ENCODE data around the gene NHSL1. TPM values are rescaled to one million over a fixed set of nuclear protein-coding genes. Genes with fewer than 3 reads are reported as not detected.

NHSL1 gene, protein sequence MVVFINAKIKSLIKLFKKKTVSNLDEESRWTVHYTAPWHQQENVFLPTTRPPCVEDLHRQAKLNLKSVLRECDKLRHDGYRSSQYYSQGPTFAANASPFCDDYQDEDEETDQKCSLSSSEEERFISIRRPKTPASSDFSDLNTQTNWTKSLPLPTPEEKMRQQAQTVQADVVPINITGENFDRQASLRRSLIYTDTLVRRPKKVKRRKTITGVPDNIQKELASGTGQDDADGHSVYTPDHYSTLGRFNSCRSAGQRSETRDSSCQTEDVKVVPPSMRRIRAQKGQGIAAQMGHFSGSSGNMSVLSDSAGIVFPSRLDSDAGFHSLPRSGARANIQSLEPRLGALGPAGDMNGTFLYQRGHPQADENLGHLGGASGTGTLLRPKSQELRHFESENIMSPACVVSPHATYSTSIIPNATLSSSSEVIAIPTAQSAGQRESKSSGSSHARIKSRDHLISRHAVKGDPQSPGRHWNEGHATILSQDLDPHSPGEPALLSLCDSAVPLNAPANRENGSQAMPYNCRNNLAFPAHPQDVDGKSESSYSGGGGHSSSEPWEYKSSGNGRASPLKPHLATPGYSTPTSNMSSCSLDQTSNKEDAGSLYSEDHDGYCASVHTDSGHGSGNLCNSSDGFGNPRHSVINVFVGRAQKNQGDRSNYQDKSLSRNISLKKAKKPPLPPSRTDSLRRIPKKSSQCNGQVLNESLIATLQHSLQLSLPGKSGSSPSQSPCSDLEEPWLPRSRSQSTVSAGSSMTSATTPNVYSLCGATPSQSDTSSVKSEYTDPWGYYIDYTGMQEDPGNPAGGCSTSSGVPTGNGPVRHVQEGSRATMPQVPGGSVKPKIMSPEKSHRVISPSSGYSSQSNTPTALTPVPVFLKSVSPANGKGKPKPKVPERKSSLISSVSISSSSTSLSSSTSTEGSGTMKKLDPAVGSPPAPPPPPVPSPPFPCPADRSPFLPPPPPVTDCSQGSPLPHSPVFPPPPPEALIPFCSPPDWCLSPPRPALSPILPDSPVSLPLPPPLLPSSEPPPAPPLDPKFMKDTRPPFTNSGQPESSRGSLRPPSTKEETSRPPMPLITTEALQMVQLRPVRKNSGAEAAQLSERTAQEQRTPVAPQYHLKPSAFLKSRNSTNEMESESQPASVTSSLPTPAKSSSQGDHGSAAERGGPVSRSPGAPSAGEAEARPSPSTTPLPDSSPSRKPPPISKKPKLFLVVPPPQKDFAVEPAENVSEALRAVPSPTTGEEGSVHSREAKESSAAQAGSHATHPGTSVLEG (N-terminal part only)
- 2.7 to 4.4 TPM (median 4.0 TPM) in 5 replicates for total RNA-seq (2022; extraction: Qiagen RNA extraction; ENCODE audit: low read depth)

DNA sequence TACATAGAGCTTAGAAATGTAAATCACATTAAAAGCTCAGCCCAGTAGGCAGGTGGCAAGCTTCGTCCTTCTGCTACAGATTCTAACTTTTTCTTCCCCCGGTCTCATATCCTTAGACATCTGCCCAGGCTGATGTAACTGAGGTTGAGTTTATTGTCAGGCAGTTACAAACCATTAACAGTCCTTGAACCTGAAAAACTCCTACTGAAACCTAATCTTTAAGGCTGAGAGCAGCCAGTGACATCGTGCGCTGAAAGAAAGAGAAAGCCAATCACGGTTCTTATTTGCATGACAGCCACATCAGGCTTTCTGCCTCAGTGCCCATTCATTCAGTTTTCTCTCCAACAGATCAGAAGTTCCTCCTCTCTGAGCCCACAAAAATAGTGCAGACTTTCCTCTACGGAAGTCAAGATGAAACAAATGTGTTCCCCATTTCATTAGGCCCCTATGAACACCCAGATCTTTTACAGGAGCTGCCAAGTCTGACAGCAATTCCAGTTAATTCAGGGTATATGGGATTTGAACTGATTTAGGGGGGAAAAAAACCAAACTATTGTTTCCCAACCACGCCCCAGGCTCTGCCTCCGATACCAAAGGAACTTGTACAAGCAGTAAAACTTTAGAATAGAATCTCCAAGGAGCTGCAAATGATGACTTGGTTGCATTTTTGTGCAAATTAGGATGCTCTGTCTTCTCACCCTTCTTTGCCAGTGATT is at the start of gene NHSL1:
NHSL1 (minus strand) TSS at position 192 of the 716 bp plus-strand sequence. CDS start 204 bp downstream, outside the sequence.

DNA sequence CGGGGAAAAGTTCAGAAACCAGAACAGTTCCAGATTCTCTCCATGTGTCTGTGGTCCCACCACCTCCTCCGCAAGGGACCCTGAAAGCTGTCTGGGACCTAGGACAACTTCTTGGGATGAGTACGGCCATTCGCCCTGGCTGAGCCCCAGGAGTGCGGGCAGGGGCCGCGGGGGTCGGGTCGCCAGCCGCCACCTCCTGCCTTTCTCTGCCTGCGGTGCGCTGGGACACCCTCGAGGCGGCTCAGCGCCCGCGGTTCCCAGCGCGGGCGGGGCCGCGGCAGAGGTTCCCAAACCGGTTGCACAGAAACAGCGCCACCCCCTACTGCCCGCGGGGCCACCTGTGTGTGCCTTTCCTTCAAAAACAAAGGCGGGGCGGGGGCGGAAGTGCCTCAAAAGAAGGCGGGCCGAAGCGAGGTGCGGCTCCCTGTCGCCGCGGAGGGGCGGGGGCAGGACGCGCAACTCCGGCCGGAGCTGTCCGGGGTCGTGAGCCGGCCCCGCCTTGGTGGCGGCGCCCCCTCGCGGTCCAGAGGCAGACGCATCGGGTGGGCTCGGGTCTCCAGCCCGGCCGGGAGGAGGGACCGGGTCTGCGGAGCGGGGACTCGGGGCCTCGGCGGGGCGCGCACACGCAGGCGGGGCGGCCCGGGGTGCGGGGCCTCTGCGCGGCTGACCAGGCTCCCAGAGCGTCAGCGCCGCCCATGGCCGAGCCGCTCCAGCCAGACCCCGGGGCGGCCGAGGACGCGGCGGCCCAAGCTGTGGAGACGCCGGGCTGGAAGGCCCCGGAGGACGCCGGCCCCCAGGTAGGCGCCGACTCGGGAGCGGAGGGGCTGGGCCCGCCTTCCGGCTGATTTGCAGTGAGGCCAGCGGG is 95.3 kb downstream of the NHSL1 start, which contains the start of gene HEBP2:
HEBP2 (plus strand) TSS at position 423 of the 865 bp plus-strand sequence; CDS start at position 696, 273 bp downstream.

DNA sequence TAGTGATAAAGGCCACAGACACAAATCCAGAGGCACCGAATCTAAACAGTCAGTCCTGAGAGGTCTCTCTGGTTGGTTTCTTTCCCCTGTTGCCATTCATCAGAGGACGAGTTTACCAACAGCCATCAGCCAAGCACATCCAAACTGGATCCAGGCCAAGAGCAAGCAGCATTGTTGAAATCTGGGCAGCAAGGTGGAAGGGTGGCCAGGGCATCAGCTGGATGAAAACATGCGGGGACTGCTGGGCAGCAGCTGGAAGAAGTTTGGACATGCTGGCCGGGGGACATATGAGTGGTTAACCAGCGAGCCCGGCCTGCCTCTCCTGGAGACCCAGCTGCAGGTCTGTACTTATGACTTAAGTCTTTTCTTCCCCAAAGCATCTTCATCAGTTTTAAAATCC is 121.5 kb downstream of the NHSL1 start, which contains the start of gene SMIM28:
SMIM28 (plus strand) TSS at position 62 of the 400 bp plus-strand sequence; CDS start at position 230, 168 bp downstream.

Other genes with a start within 250 kb of the NHSL1 start
- not detected in 5 replicates for gene SMIM28, start 121.6 kb downstream of the NHSL1 start, total RNA-seq (2022; extraction: Qiagen RNA extraction; ENCODE audit: low read depth)
- 16.5 to 35.4 TPM (median 34.4 TPM) in 5 replicates for gene HEBP2, start 95.3 kb downstream of the NHSL1 start, total RNA-seq (2022; extraction: Qiagen RNA extraction; ENCODE audit: low read depth)

All from A549 treated with CpdA at 1 μM for 4 hours (cell line).